Measurements from ENCODE around the gene CD226. TPM values are rescaled to one million over a fixed set of nuclear protein-coding genes. Genes with fewer than 3 reads are reported as not detected.

CD226 gene
- total and polyA plus RNA-seq, 2 of the 13 experiments (the other 11 are each of a cell fraction or from before 2014, with no cell fraction given) = 0.13 to 0.77 TPM

- TF ChIP-seq KAT2B (IDR thresholded peaks at IDR 0.05; ENCODE audit: borderline replicate concordance, low read depth, low read length) = no peak
- TF ChIP-seq ZNF691 (CRISPR knock-in tag; IDR thresholded peaks at IDR 0.05; ENCODE audit: borderline replicate concordance, low read depth) = no peak
- no peak for TF ChIP-seq SRSF4 (IDR thresholded peaks at IDR 0.05; ENCODE audit: low read depth, low read length, poor library complexity, severe bottlenecking)
- no peak for TF ChIP-seq POLR2AphosphoS2 (IDR thresholded peaks at IDR 0.05; ENCODE audit: low read depth, low read length)
- no peak for TF ChIP-seq ATF5 (CRISPR knock-in tag; IDR thresholded peaks at IDR 0.05; ENCODE audit: low read depth)
- no peak for TF ChIP-seq PHF20 (CRISPR knock-in tag; IDR thresholded peaks at IDR 0.05)
- TF ChIP-seq DNMT3B (CRISPR knock-in tag; conservative IDR thresholded peaks at IDR 0.05) = no peak
- TF ChIP-seq ZFP36L1 (CRISPR knock-in tag; IDR thresholded peaks at IDR 0.05) = no peak
- peaks cover 8% of the 10 kb centered on the region; the same call in 1 of the 2 replicates for H3K9me3 ChIP-seq (ENCODE audit: low read length)
- H2AFZ ChIP-seq (ENCODE audit: low read length) = no peak overlapping the region
- no peaks in the 10 kb centered on the region for H3K79me2 ChIP-seq (ENCODE audit: insufficient read depth, low read length)
- H3K36me3 ChIP-seq (replicated peaks in 1 of 2; ENCODE audit: control insufficient read depth in 1 of 2, insufficient read depth in 2 of 2, low read length in 2 of 2) = no peaks in the 10 kb centered on the region
- no TSS peak for BruUV-seq (replicated peaks)
- ATAC-seq = no peak
- CTCF ChIA-PET (ENCODE audit: low intra/inter-chr PET ratio, low total read pairs) = no interaction called here
- H4K20me1 ChIP-seq (ENCODE audit: insufficient read depth, low read length) = no peaks in the 10 kb centered on the region
- DNase-seq (ENCODE audit: low spot score) = no peak
- no peak for FAIRE-seq
- no peak overlapping the region for H3K4me3 ChIP-seq (replicated peaks in 1 of 3; ENCODE audit: insufficient read depth in 1 of 3, low read depth in 2 of 3, low read length in 3 of 3)
- no peak overlapping the region for H3K4me2 ChIP-seq (ENCODE audit: low read depth, low read length)
- POLR2A ChIA-PET = no interaction called here
- no peak overlapping the region for H3K27ac ChIP-seq (ENCODE audit: extremely low read length, insufficient read depth, low read length)
- no peaks in the 10 kb centered on the region for H3K27me3 ChIP-seq (ENCODE audit: control insufficient read depth in 1 of 2, insufficient read depth in 2 of 2, low read length in 2 of 2)
- no peak overlapping the region for H3K9ac ChIP-seq (ENCODE audit: insufficient read depth, low read depth, low read length)
- in situ Hi-C loops (cut with HindIII; ENCODE audit: extremely low pct_ligation_motif_present, low pct_unique_long_range_greater_than_20kb) (no loop called here), intact Hi-C loops (cut with micrococcal nuclease; ENCODE audit: unreplicated experiment) (no loop called here)
- no peaks in the 10 kb centered on the region for H3K4me1 ChIP-seq (ENCODE audit: insufficient read depth, low read length)
- 98% methylated on average over 4 of the region's 5 CpGs for WGBS (ENCODE audit: low lambda C conversion rate)
These were observed 991 bp downstream of the CD226 start for GRCh38 chr18:69946608-69947155.
